Fibroblast of gingiva (primary cell): ENCODE results near the gene FGFBP1.

Experiments
- DNase-seq: peaks from one replicate; pipeline ENCODE4 v3.0.0-alpha.2; 2011; ENCODE audit warnings: low read depth

FGFBP1 gene

GRCh38 chr4:15912961-15913630, 25.4 kb downstream of the FGFBP1 start:
- DNase-seq = no peak

- no peak for DNase-seq
These were observed 26.3 kb downstream of the FGFBP1 start for GRCh38 chr4:15912236-15912635.

- DNase-seq = no peak
These were observed 28.2 kb downstream of the FGFBP1 start for GRCh38 chr4:15910155-15910940.

GRCh38 chr4:15907430-15907829, 31.1 kb downstream of the FGFBP1 start:
- DNase-seq = no peak

- no peak for DNase-seq
These were observed 32.5 kb downstream of the FGFBP1 start for GRCh38 chr4:15906020-15906443.

- no peak for DNase-seq
These were observed 35.8 kb downstream of the FGFBP1 start for GRCh38 chr4:15902746-15903145.

GRCh38 chr4:15901998-15902397, 36.5 kb downstream of the FGFBP1 start:
- DNase-seq = no peak

GRCh38 chr4:15901007-15901406, 37.5 kb downstream of the FGFBP1 start:
- DNase-seq = no peak

- DNase-seq = no peak
These were observed 39.0 kb downstream of the FGFBP1 start for GRCh38 chr4:15899511-15899910.

GRCh38 chr4:15898902-15899301, 39.6 kb downstream of the FGFBP1 start:
- no peak for DNase-seq

- no peak for DNase-seq
These were observed 41.0 kb downstream of the FGFBP1 start for GRCh38 chr4:15897577-15897976.

- DNase-seq = no peak
These were observed 43.3 kb downstream of the FGFBP1 start for GRCh38 chr4:15894921-15895916.

- no peak for DNase-seq
These were observed 44.1 kb downstream of the FGFBP1 start for GRCh38 chr4:15894393-15894792.

- DNase-seq = peak; percentile 83
These were observed 44.6 kb downstream of the FGFBP1 start for GRCh38 chr4:15893962-15894361.

GRCh38 chr4:15891312-15891711, 47.2 kb downstream of the FGFBP1 start:
- DNase-seq = no peak

- DNase-seq = no peak
These were observed 48.2 kb downstream of the FGFBP1 start for GRCh38 chr4:15890246-15890829.

- DNase-seq = no peak
These were observed 50.0 kb downstream of the FGFBP1 start for GRCh38 chr4:15888515-15888914.
